SHP77 (cell line): Measurements from ENCODE around the gene SHC4.

Experiments
- DNase-seq, 2 experiments: peaks; one replicate each; lab custom pipeline; 2025; lab: John Stamatoyannopoulos, UW

SHC4 gene

GRCh38 chr15:48968066-48968465 lies 4.3 kb upstream of the SHC4 start:
- DNase-seq = no peak

- no peak for DNase-seq
These were observed 3.6 kb upstream of the SHC4 start for GRCh38 chr15:48967336-48967735.

GRCh38 chr15:48966595-48967301 lies 3.0 kb upstream of the SHC4 start:
- no peak for DNase-seq

- peak in 1 of 2 experiments; percentile 2 for DNase-seq
These were observed 2.3 kb upstream of the SHC4 start for GRCh38 chr15:48965972-48966371.

- DNase-seq = no peak
These were observed 1.2 kb upstream of the SHC4 start for GRCh38 chr15:48964898-48965297.

GRCh38 chr15:48962662-48963523 lies 826 bp downstream of the SHC4 start:
- DNase-seq = peak in 1 of 2 experiments; percentile 30

- no peak for DNase-seq
These were observed 7.8 kb downstream of the SHC4 start for GRCh38 chr15:48955967-48956366.

- DNase-seq = no peak
These were observed 8.3 kb downstream of the SHC4 start for GRCh38 chr15:48955370-48955769.

GRCh38 chr15:48954538-48954937 lies 9.2 kb downstream of the SHC4 start:
- DNase-seq = no peak

GRCh38 chr15:48946840-48947187 lies 16.9 kb downstream of the SHC4 start:
- no peak for DNase-seq

- DNase-seq = no peak
These were observed 17.5 kb downstream of the SHC4 start for GRCh38 chr15:48946074-48946839.

GRCh38 chr15:48945386-48945785 lies 18.3 kb downstream of the SHC4 start:
- DNase-seq = no peak

GRCh38 chr15:48941904-48942303 lies 21.8 kb downstream of the SHC4 start:
- no peak for DNase-seq

- DNase-seq = no peak
These were observed 23.2 kb downstream of the SHC4 start for GRCh38 chr15:48940508-48940907.

GRCh38 chr15:48939648-48940047 lies 24.1 kb downstream of the SHC4 start:
- DNase-seq = no peak

GRCh38 chr15:48937886-48938285 lies 25.8 kb downstream of the SHC4 start:
- no peak for DNase-seq

GRCh38 chr15:48936666-48937065 lies 27.1 kb downstream of the SHC4 start:
- DNase-seq = no peak

- DNase-seq = no peak
These were observed 28.5 kb downstream of the SHC4 start for GRCh38 chr15:48935236-48935635.

GRCh38 chr15:48930735-48931134 lies 33.0 kb downstream of the SHC4 start:
- DNase-seq = no peak

- DNase-seq = no peak
These were observed 34.1 kb downstream of the SHC4 start for GRCh38 chr15:48929661-48930060.

GRCh38 chr15:48928877-48929538 lies 34.7 kb downstream of the SHC4 start:
- no peak for DNase-seq

- peak; percentile 74 to 81 for DNase-seq
These were observed 38.0 kb downstream of the SHC4 start for GRCh38 chr15:48925714-48926223.
